Muscle layer of colon (tissue), 2 donors: ENCODE results near the gene HUNK.
"Not testable (repeated sequence)": the region's sequence is repeated elsewhere in the genome, so short reads cannot be mapped to it uniquely, and the experiment has no call there.

Experiments
- H3K27ac ChIP-seq: one replicate; pipeline ENCODE4 v1.7.0; 2013; ENCODE audit warnings: low read depth, mild to moderate bottlenecking, low read length, moderate library complexity
- H3K27me3 ChIP-seq, 2 donors: one replicate each; pipeline ENCODE4 v1.7.0; 2013; ENCODE audit warnings: low read length in 2 of 2, mild to moderate bottlenecking in 2 of 2; ENCODE audit not compliant: insufficient read depth in 2 of 2, control insufficient read depth in 1 of 2
- H3K36me3 ChIP-seq: one replicate; pipeline ENCODE4 v1.7.0; 2013; ENCODE audit warnings: mild to moderate bottlenecking, low read length; ENCODE audit not compliant: insufficient read depth
- H3K4me1 ChIP-seq: one replicate; pipeline ENCODE4 v1.7.0; 2013; ENCODE audit warnings: mild to moderate bottlenecking, low read length; ENCODE audit not compliant: insufficient read depth
- H3K4me3 ChIP-seq, 2 donors: one replicate each; pipeline ENCODE4 v1.7.0; 2013; ENCODE audit warnings: low read length in 2 of 2, low read depth in 1 of 2, mild to moderate bottlenecking in 1 of 2, moderate library complexity in 1 of 2
- H3K9ac ChIP-seq: one replicate; pipeline ENCODE4 v1.7.0; 2013; ENCODE audit warnings: low read length
- H3K9me3 ChIP-seq: one replicate; pipeline ENCODE4 v1.7.0; 2013; ENCODE audit warnings: mild to moderate bottlenecking, low read length
- donor health status: abdominal sarcoma.
- donor health status: Adenocarcinoma of cecum.

Gene HUNK

DNA sequence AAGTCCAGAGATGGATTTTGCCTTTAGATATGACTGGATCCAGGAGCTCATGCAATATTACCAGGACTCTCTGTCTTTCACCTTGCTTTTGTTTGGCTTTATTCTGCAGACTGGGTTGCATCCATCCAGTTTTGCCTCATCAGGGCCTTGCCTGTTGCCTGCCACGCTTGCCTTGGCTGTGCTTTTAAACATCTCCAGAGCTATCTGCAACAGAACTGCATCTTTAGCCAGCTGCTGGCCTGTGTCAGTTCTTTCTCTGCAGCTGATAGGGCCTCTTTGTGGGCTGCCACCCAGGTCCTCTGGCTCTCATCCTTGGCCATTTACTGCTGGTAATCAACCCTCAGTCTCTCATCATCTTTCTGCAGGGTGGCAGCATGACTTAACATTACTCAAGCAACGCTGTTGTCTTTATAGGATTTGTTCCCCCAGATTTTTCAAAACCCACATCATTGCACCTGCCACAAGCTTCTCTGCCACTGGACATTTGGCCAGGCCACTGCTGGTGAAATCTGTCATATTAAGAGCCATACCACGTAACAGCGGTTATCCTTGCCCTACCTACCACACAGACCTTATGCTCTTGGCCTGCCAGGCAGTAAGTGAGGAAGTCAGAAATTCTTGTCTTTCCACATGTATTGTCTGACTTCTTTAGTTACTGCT is 24.4 kb upstream of the HUNK start:
- no peaks in the 10 kb centered on the region for H3K4me1 ChIP-seq
- no peak overlapping the region for H3K27ac ChIP-seq
- H3K4me3 ChIP-seq: no peak overlapping the region
- no peak overlapping the region for H3K9ac ChIP-seq
- no peaks in the 10 kb centered on the region for H3K36me3 ChIP-seq
- no peaks in the 10 kb centered on the region for H3K27me3 ChIP-seq
- no peaks in the 10 kb centered on the region for H3K9me3 ChIP-seq

GRCh38 chr21:31850886-31851285 is 21.9 kb upstream of the HUNK start:
- Histone ChIP-seq H3K27ac (no peak overlapping the region), H3K4me3 (no peak overlapping the region), H3K27me3 (no peaks in the 10 kb centered on the region), H3K36me3 (no peaks in the 10 kb centered on the region), H3K9me3 (no peaks in the 10 kb centered on the region), H3K9ac (no peak overlapping the region), H3K4me1 (no peaks in the 10 kb centered on the region)

DNA sequence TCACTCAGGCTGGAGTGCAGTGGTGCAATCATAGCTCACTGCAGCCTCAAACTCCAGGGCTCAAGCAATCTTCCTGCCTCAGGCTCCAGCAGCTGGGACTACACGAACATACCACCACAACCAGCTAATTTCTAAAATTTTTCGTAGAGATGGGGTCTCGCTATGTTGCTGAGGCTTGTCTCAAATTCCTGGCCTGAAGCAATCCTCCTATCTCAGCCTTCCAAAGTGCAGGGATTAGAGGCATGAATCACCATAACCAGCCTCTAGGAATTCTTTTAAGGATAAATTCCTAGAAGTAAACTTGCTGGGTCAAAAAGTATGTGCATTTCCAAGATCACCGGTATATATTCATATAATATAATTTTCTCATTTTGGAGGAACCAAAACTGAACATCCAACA is 17.6 kb upstream of the HUNK start:
- no peaks in the 10 kb centered on the region for H3K36me3 ChIP-seq
- no peaks in the 10 kb centered on the region for H3K9me3 ChIP-seq
- H3K9ac ChIP-seq: no peak overlapping the region
- no peak overlapping the region for H3K4me3 ChIP-seq
- no peaks in the 10 kb centered on the region for H3K27me3 ChIP-seq
- H3K27ac ChIP-seq: no peak overlapping the region
- no peaks in the 10 kb centered on the region for H3K4me1 ChIP-seq

GRCh38 chr21:31857096-31857495 is 15.7 kb upstream of the HUNK start:
- H3K9me3 ChIP-seq: no peaks in the 10 kb centered on the region
- no peaks in the 10 kb centered on the region for H3K4me1 ChIP-seq
- no peak overlapping the region for H3K4me3 ChIP-seq
- H3K27me3 ChIP-seq: no peaks in the 10 kb centered on the region
- H3K9ac ChIP-seq: no peak overlapping the region
- no peak overlapping the region for H3K27ac ChIP-seq
- no peaks in the 10 kb centered on the region for H3K36me3 ChIP-seq

- H3K36me3 ChIP-seq, H3K9ac ChIP-seq, H3K4me1 ChIP-seq, H3K4me3 ChIP-seq, H3K9me3 ChIP-seq, H3K27me3 ChIP-seq, H3K27ac ChIP-seq: not testable (repeated sequence)
Observed at GRCh38 chr21:31857631-31858030, 15.2 kb upstream of the HUNK start.

DNA sequence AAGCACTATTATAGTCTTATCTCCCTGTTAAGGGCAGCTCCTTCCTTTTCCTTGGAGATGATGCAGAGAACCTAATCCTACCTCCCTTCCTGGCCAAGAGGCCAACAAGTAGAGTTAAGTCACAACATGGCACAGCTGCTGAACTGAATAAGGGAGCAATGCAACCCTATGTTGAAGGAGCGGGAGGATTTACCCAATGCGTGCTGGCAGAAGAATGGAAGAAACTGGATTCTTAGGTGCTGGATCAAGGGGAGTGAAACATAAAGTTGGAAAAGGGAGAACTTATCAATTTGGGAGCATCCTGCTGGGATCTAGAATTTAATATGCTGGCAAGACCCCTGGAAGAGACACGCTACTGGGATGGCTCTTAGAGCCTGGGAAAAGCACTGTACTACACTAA is 12.0 kb upstream of the HUNK start:
- Histone ChIP-seq H3K27me3 (no peaks in the 10 kb centered on the region), H3K36me3 (no peaks in the 10 kb centered on the region), H3K4me1 (peaks cover 3% of the 10 kb centered on the region), H3K9me3 (no peaks in the 10 kb centered on the region), H3K9ac (no peak overlapping the region), H3K27ac (no peak overlapping the region), H3K4me3 (no peak overlapping the region)

DNA sequence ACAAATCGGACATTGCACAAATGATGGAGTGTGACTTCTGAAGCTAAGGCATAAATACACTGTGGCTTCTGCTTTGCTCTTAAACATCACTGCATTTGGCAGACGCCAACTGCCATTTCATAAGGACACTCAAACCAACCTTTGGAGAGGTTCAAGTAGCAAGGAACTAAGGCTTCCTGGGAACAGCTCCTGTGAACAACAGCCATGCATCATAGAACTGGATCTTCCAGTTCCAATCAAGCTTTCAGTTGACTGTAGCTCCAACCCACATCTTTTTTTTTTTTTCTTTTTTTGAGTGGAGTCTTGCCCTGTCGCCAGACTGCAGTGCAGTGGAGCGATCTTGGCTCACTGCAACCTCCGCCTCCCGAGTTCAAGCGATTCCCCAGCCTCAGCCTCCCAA is 10.7 kb upstream of the HUNK start:
- Histone ChIP-seq H3K27me3 (no peaks in the 10 kb centered on the region), H3K9me3 (no peaks in the 10 kb centered on the region), H3K27ac (no peak overlapping the region), H3K9ac (no peak overlapping the region), H3K4me3 (no peak overlapping the region), H3K36me3 (no peaks in the 10 kb centered on the region), H3K4me1 (peaks cover 9% of the 10 kb centered on the region)

- Histone ChIP-seq H3K9me3 (no peaks in the 10 kb centered on the region), H3K9ac (no peak overlapping the region), H3K4me3 (no peak overlapping the region), H3K27me3 (no peaks in the 10 kb centered on the region), H3K36me3 (no peaks in the 10 kb centered on the region), H3K4me1 (peaks cover 9% of the 10 kb centered on the region), H3K27ac (no peak overlapping the region)
Observed at GRCh38 chr21:31865429-31865970, 7.3 kb upstream of the HUNK start.

- Histone ChIP-seq H3K36me3 (no peaks in the 10 kb centered on the region), H3K27ac (no peak overlapping the region), H3K9ac (no peak overlapping the region), H3K27me3 (no peaks in the 10 kb centered on the region), H3K9me3 (no peaks in the 10 kb centered on the region), H3K4me1 (peaks cover 9% of the 10 kb centered on the region), H3K4me3 (no peak overlapping the region)
Observed at GRCh38 chr21:31866077-31866511, 6.7 kb upstream of the HUNK start.

DNA sequence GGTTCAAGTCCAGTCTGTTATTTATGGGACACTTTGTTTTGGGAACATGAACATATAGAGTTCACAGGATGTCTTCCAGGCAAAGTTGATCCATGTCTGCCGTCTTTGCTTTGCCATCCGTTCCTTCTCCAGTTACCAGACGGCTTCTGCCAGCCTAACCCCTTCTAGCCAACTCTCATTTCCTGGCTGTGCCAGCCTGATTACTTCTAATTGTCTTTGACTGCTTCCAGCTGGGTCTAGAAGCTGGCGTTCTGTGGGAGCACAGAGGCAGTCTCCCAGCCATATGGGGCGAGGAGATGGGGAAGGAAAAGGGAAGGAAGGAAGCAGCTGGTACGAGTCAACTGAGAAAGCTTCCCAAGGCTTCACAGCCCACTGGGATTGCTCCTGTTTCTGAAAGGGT is 3.1 kb upstream of the HUNK start:
- Histone ChIP-seq H3K27me3 (peaks cover 6 to 15% of the 10 kb centered on the region in 2 donors), H3K9me3 (no peaks in the 10 kb centered on the region), H3K27ac (no peak overlapping the region), H3K4me1 (peaks cover 9% of the 10 kb centered on the region), H3K4me3 (no peak overlapping the region), H3K9ac (no peak overlapping the region), H3K36me3 (no peaks in the 10 kb centered on the region)

- Histone ChIP-seq H3K36me3 (no peaks in the 10 kb centered on the region), H3K4me1 (peaks cover 8% of the 10 kb centered on the region), H3K27ac (no peak overlapping the region), H3K4me3 (no peak overlapping the region), H3K9me3 (no peaks in the 10 kb centered on the region), H3K27me3 (peaks cover 6 to 23% of the 10 kb centered on the region in 2 donors), H3K9ac (no peak overlapping the region)
Observed at GRCh38 chr21:31870472-31871193, 2.2 kb upstream of the HUNK start.

GRCh38 chr21:31871371-31871770 is 1.4 kb upstream of the HUNK start:
- H3K4me3 ChIP-seq, H3K36me3 ChIP-seq, H3K9ac ChIP-seq, H3K9me3 ChIP-seq, H3K4me1 ChIP-seq, H3K27ac ChIP-seq: not testable (repeated sequence)
- peaks cover 6 to 29% of the 10 kb centered on the region in 2 donors for H3K27me3 ChIP-seq
